Measurements from ENCODE around the gene ARL14EP.
A peak's percentile ranks its signal among the peaks of the same experiment; 100 is the strongest.

ARL14EP gene

DNA sequence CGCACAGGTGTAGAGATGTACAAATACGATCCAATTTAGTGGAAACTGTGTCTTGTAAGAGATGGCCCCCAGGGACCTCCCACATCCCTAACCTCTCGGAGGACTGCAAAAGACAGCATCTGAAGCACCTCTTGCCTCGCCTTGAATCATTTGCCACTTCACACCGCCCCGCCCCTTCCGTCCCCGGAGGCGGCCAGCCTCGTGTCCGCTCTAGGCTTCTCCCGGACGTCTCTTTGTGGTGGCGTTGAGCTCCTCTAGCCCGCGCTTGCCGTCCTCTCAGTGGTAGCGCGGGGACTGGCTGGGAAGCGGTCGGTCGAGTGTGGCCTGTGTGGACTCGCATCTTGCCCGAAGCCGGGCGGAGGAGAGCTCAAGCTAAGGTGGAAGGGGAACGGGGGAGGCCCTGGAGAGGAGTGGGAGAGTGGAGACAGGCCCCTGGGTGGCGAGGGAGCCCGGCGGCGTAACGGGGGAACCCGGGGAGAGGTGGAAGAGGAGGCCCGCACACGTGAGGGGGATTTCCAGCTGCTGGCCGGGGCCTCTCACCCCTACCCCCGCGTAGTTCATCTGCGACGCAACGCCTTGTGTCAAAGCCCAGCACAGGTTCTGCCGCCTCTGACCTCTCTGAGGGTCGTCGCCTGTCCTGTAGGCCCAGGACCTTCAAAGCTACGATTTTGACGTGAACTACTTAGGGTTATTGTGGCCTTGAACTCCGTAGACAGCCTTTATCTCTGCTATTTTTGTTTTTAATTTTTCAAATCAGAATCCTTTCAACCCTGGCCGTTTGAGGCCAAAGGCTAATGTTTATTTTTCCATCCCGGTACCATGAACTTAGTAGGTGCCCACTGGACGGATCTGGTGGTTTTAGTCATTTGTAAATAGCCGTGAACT lies at the start of gene ARL14EP:
ARL14EP (plus strand) TSS at position 279 of the 885 bp plus-strand sequence. CDS start 7,845 bp downstream, outside the sequence.
- Mint-ChIP-seq H3K9me3 (no peaks in the 10 kb centered on the region), H3K4me3 (peak within 1 kb of the TSS; percentile 92), H3K4me1 (peaks cover 43% of the 10 kb centered on the region), H3K27me3 (no peaks in the 10 kb centered on the region), H3K36me3 (ENCODE audit: insufficient read depth) (peaks cover 10% of the 10 kb centered on the region), H3K27ac (ENCODE audit: low read depth) (peak within 1 kb of the TSS; percentile 96)
- DNase-seq (ENCODE audit: low spot score in 2 of 2) (peak; percentile 71 to 83), ATAC-seq (replicated peaks; ENCODE audit: extremely low read depth, poor library complexity, severe bottlenecking) (peak; percentile 86)

DNA sequence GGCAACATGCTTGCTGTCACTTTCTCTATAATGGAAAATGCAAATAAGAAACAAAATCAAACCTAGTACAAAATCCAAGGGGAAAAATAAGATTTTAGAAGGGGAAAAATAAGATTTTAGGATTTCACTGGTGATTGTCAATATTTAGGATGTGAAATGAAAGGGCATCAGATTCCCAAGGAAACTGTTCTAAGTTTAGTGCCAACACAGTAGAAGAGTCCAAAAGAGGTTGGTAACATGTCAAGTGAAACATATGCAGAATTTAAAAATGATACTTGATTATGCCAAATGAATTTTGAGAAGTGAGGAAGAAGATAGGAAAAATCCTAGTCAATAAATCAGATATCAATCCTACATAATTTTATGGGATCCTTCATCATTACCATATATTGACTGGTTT lies 45.7 kb upstream of the ARL14EP start:
- Mint-ChIP-seq H3K27me3 (peaks cover 17% of the 10 kb centered on the region), H3K36me3 (ENCODE audit: insufficient read depth) (no peaks in the 10 kb centered on the region), H3K9me3 (no peaks in the 10 kb centered on the region), H3K4me1 (peaks cover 16% of the 10 kb centered on the region), H3K27ac (ENCODE audit: low read depth) (no peak overlapping the region), H3K4me3 (no peak overlapping the region)
- DNase-seq (ENCODE audit: low spot score in 2 of 2), result no peak
- ATAC-seq (replicated peaks; ENCODE audit: extremely low read depth, poor library complexity, severe bottlenecking), result no peak

DNA sequence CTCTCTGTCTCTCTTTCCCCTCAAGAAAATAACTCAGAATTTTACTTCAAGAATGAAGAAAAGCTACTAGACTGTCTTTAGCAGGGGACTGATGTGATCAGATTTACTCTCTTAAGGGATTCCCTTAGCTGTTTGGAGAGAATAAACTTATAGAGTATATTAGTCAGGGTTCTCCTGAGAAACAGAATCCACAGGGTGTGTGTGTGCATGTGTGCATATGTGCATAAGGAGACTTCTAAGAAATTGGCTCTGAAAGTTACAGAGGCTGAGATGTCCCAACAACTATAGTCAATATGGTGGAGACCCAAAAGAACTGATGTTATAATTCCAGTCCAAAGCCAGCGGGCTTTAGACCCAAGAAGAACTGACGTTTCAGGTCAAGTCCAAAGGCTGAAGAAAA lies 43.1 kb upstream of the ARL14EP start:
- no peak for DNase-seq (ENCODE audit: low spot score in 2 of 2)
- peaks cover 26% of the 10 kb centered on the region for H3K4me1 Mint-ChIP-seq
- no peaks in the 10 kb centered on the region for H3K36me3 Mint-ChIP-seq (ENCODE audit: insufficient read depth)
- H3K27me3 Mint-ChIP-seq, result peaks cover under 1% of the 10 kb centered on the region
- no peak overlapping the region for H3K27ac Mint-ChIP-seq (ENCODE audit: low read depth)
- H3K4me3 Mint-ChIP-seq, result no peak overlapping the region
- H3K9me3 Mint-ChIP-seq, result no peaks in the 10 kb centered on the region
- ATAC-seq (replicated peaks; ENCODE audit: extremely low read depth, poor library complexity, severe bottlenecking), result no peak

DNA sequence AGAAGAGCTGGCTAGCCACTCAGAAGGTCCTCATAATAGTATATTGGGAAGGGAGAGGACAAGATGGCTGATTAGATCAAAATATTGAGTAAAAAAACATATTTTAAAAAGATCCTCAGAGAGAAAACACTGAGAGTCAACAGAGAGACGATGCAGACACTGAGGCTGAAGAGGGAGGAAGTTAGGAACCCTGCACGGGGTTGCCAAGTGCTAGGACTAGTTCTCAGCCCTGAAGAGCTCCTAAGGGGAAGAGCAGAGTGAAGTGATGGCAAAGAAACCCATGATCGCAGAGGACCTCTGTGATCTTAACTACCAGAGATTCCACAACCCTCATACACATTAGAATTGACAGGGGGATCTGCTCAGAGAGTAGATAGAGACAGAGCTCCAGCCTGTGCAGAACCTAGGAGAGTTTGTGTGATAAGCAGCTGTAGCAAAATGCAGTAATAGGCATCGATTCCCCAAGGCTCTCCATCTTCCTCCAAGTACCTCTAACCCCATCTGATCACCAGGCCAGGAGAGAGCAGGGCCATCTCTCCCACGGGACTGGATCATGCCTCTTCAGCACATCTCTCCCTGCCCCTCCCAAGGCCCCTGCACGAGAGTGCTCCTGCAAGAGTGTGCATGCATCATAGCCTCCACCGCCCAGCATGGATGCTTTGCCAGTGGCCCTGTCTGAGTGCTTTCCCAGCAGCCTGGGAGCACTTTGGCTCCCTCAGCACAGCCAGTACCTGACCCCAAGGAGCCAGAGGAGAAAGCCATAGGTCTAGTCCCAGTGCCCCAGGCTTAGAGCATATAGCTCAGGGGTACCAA lies 41.2 kb upstream of the ARL14EP start:
- peak overlapping the region; percentile 5 for H3K27ac Mint-ChIP-seq (ENCODE audit: low read depth)
- H3K4me1 Mint-ChIP-seq, result peaks cover 26% of the 10 kb centered on the region
- no peaks in the 10 kb centered on the region for H3K36me3 Mint-ChIP-seq (ENCODE audit: insufficient read depth)
- peak overlapping the region; percentile 66 for H3K4me3 Mint-ChIP-seq
- peak; percentile 21 for ATAC-seq (replicated peaks; ENCODE audit: extremely low read depth, poor library complexity, severe bottlenecking)
- no peaks in the 10 kb centered on the region for H3K27me3 Mint-ChIP-seq
- DNase-seq (ENCODE audit: low spot score in 2 of 2), result no peak
- no peaks in the 10 kb centered on the region for H3K9me3 Mint-ChIP-seq

DNA sequence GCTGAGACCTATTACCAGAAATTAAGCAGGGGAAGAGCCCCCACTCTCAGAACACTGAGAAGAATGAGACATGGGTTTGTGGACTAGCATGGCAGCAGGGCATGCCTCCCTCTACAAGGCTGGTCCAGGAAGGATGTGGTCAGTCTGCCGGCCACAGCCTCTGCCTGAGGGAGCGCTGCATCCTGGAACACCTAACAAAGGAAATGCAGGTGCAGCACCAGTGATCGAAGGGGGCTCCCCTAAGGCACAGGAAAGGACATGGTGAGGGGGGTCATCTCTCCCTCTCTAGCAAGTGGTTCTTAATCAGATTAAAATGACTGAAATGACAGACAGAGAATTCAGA lies 40.6 kb upstream of the ARL14EP start:
- peak; percentile 50 for ATAC-seq (replicated peaks; ENCODE audit: extremely low read depth, poor library complexity, severe bottlenecking)
- H3K4me1 Mint-ChIP-seq, result peaks cover 26% of the 10 kb centered on the region
- H3K9me3 Mint-ChIP-seq, result no peaks in the 10 kb centered on the region
- no peaks in the 10 kb centered on the region for H3K36me3 Mint-ChIP-seq (ENCODE audit: insufficient read depth)
- peak overlapping the region; percentile 5 for H3K27ac Mint-ChIP-seq (ENCODE audit: low read depth)
- no peak for DNase-seq (ENCODE audit: low spot score in 2 of 2)
- H3K27me3 Mint-ChIP-seq, result no peaks in the 10 kb centered on the region
- peak overlapping the region; percentile 66 for H3K4me3 Mint-ChIP-seq

DNA sequence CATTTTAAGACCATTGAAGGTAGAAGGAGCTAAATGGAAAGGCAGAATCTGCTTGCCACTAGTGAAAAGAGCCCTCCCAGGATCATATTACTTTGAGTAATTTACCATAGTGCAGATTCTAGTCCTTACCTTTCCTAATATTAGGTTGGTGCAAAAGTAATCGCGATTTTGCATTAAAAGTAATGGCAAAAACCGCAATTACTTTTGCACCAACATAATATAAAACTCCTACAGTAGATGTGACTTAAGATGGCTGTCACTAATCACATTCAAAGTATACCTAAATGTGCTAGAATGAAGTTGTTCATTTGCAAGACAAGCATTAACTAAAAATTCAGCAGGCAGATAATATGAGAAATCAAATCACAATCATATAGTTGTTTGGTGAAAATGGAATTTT lies 38.1 kb upstream of the ARL14EP start:
- H3K36me3 Mint-ChIP-seq (ENCODE audit: insufficient read depth), result no peaks in the 10 kb centered on the region
- no peak overlapping the region for H3K27ac Mint-ChIP-seq (ENCODE audit: low read depth)
- peaks cover 9% of the 10 kb centered on the region for H3K27me3 Mint-ChIP-seq
- no peak for DNase-seq (ENCODE audit: low spot score in 2 of 2)
- H3K4me3 Mint-ChIP-seq, result no peak overlapping the region
- peaks cover 26% of the 10 kb centered on the region for H3K4me1 Mint-ChIP-seq
- no peak for ATAC-seq (replicated peaks; ENCODE audit: extremely low read depth, poor library complexity, severe bottlenecking)
- H3K9me3 Mint-ChIP-seq, result no peaks in the 10 kb centered on the region

DNA sequence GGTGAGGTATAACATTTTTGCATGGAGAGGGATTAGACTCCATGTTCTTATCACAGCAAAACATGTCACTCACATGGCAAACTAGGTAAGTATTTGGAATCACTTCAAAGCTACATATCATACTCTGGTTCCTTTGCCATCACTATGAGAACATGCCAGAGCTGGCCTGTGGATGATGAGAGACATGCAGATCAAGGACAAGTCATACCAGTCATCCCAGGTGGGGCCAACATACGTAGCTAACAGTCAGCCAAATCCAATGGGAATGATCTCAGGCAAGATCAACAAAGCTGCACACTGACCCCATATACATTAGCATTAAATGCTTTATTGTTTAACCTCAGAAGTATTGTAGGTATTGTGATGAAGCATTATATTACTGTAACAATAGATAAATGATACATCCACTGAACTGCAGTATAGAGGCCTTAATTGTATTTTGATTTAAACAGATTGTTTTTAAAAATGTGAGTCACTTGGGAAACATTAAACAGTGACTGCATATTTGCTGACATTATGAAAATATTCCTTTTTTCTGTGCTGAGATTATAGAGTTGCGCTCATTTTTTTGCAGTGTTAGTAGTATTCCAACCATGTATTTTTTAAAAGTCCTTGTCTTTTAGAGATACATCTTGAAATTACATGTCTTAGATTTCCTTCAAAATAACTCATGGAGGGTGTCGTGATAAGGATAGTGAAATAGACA lies 37.3 kb upstream of the ARL14EP start:
- Mint-ChIP-seq H3K4me3 (no peak overlapping the region), H3K36me3 (ENCODE audit: insufficient read depth) (no peaks in the 10 kb centered on the region), H3K27me3 (peaks cover 10% of the 10 kb centered on the region), H3K9me3 (no peaks in the 10 kb centered on the region), H3K4me1 (peaks cover 25% of the 10 kb centered on the region), H3K27ac (ENCODE audit: low read depth) (no peak overlapping the region)
- DNase-seq (ENCODE audit: low spot score in 2 of 2) (no peak), ATAC-seq (replicated peaks; ENCODE audit: extremely low read depth, poor library complexity, severe bottlenecking) (no peak)

DNA sequence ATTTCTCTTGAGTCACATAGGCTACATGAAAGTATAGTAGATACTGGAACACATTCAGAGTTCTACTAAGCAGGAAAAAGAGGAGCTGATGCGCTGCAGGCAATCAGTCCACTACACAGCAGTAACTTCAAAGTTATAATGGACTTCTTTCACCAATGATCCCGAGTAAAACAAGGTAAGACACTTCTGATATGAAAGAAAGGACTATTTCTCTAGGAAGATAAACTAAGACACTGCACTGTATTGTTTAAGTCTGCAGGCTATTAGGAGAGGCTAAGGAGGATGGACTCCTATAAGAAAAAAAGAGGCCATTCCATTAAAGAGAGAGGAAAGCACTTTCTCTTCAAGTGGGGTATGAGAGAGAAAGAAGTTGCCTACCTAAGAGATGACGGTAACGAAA lies 31.6 kb upstream of the ARL14EP start:
- no peak for ATAC-seq (replicated peaks; ENCODE audit: extremely low read depth, poor library complexity, severe bottlenecking)
- peaks cover 19% of the 10 kb centered on the region for H3K27me3 Mint-ChIP-seq
- H3K27ac Mint-ChIP-seq (ENCODE audit: low read depth), result no peak overlapping the region
- H3K36me3 Mint-ChIP-seq (ENCODE audit: insufficient read depth), result no peaks in the 10 kb centered on the region
- H3K4me3 Mint-ChIP-seq, result no peak overlapping the region
- H3K9me3 Mint-ChIP-seq, result no peaks in the 10 kb centered on the region
- H3K4me1 Mint-ChIP-seq, result no peaks in the 10 kb centered on the region
- no peak for DNase-seq (ENCODE audit: low spot score in 2 of 2)

DNA sequence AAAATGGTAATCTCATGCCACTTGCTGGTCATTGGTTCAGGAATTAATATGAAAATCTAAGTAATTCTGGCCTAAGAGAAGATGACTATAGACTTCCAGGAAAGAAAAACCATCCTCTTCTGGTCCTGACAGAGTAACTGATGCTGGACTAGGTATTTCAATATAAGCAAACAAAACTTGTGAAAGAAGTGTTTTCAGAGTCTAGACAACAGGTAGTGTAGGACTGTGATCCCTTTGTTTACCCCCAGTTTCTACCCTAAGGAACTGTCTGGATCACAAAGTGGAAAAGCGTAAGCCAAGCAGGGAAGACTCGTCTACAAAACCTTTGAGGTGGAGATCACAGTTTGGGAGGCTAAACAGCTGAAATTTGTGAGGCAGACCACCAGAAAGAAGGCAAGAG lies 30.4 kb upstream of the ARL14EP start:
- Mint-ChIP-seq H3K27ac (ENCODE audit: low read depth) (no peak overlapping the region), H3K4me1 (no peaks in the 10 kb centered on the region), H3K27me3 (peaks cover 19% of the 10 kb centered on the region), H3K9me3 (no peaks in the 10 kb centered on the region), H3K4me3 (no peak overlapping the region), H3K36me3 (ENCODE audit: insufficient read depth) (no peaks in the 10 kb centered on the region)
- ATAC-seq (replicated peaks; ENCODE audit: extremely low read depth, poor library complexity, severe bottlenecking) (no peak), DNase-seq (ENCODE audit: low spot score in 2 of 2) (no peak)

DNA sequence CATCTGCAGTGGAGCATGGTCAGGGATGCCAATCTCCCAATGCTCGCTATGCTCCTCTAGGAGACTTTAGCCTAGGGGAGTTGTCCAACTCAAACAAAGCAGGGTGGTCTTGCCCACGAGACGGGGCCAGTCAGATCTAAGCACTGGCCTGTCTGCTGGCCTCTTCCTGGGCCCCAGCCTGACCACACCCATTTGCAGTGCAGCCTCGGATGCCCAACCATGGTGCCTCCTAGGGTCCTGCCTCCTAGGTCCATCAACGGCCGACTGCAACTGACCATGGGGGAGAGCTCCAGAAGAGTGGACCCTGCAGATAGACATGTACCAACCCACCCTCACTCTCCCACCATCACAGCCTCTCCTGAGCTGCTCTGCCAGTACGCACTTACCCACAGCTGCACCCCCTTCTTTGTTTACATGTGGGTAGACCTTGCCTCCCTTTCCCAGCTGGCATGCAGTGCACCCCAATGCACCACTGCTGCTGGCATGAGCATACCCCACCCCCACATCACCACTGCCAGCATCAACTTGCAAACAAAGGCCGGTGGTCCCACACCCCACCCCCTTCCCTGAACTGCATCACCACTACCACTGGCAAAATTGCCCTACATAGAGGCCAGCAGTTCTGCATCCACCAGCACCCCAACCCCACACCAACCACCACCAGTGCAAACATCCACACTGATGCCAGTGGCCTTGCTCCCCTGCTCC lies 27.6 kb upstream of the ARL14EP start:
- DNase-seq (ENCODE audit: low spot score in 2 of 2) (no peak), ATAC-seq (replicated peaks; ENCODE audit: extremely low read depth, poor library complexity, severe bottlenecking) (no peak)
- no peaks in the 10 kb centered on the region for H3K9me3 Mint-ChIP-seq
- H3K4me3 Mint-ChIP-seq, result no peak overlapping the region
- no peaks in the 10 kb centered on the region for H3K36me3 Mint-ChIP-seq (ENCODE audit: insufficient read depth)
- peaks cover 10% of the 10 kb centered on the region for H3K27me3 Mint-ChIP-seq
- H3K4me1 Mint-ChIP-seq, result no peaks in the 10 kb centered on the region
- H3K27ac Mint-ChIP-seq (ENCODE audit: low read depth), result no peak overlapping the region

DNA sequence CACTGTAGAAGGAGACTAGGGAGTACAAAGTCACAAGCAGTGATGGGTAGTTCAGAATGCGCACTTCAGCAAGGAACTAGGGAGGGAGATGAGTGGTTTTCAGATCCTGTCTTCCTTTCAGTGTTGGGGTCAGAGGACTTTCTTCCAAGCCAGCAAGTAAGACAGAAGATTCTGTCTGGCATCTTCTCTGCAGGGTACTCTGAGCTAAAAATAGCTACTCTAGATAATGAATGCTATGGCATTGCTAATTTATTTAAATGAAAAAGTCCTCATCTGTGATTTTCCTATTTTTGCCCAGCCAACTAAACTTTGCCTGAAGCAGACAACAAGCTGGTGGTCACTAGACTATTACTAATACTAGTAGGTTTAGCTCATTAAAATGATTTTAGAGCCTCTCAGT lies 18.3 kb upstream of the ARL14EP start:
- Mint-ChIP-seq H3K9me3 (no peaks in the 10 kb centered on the region), H3K4me3 (no peak overlapping the region), H3K27ac (ENCODE audit: low read depth) (no peak overlapping the region), H3K4me1 (no peaks in the 10 kb centered on the region), H3K27me3 (peaks cover 23% of the 10 kb centered on the region), H3K36me3 (ENCODE audit: insufficient read depth) (no peaks in the 10 kb centered on the region)
- no peak for DNase-seq (ENCODE audit: low spot score in 2 of 2)
- no peak for ATAC-seq (replicated peaks; ENCODE audit: extremely low read depth, poor library complexity, severe bottlenecking)

DNA sequence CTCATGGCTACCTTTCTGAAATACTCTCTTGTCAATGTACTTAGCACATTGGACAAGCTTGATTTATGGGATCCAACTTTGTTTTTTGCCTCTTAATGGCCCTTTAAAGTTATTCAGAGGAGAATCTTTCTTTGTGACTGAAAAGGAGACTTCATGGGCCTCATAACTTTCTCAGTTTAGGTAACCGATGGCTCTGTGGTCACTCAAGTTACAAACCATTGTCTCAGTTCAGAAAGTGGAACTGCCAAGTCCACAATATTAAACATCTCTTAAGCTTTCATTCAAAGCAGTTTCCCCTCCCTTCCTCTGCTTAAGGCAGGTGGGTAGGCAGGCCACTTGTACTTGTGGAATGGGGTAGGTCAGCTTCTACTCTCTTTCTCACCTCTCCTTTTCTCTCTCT lies 12.3 kb upstream of the ARL14EP start:
- DNase-seq (ENCODE audit: low spot score in 2 of 2) (no peak), ATAC-seq (replicated peaks; ENCODE audit: extremely low read depth, poor library complexity, severe bottlenecking) (no peak)
- Mint-ChIP-seq H3K27me3 (peaks cover 52% of the 10 kb centered on the region), H3K36me3 (ENCODE audit: insufficient read depth) (no peaks in the 10 kb centered on the region), H3K4me3 (no peak overlapping the region), H3K9me3 (no peaks in the 10 kb centered on the region), H3K27ac (ENCODE audit: low read depth) (no peak overlapping the region), H3K4me1 (no peaks in the 10 kb centered on the region)
